Type B pancreatic cell (in vitro differentiated cells): Measurements from ENCODE around the gene ITPA. TPM values are rescaled to one million over a fixed set of nuclear protein-coding genes. Genes with fewer than 3 reads are reported as not detected.

Experiments used
- DNase-seq: peaks from one replicate; pipeline ENCODE4 v3.0.0; 2021; ENCODE audit warnings: mixed read lengths; ENCODE audit not compliant: unreplicated experiment; ENCODE audit errors: extremely low spot score
- H3K27ac Mint-ChIP-seq: 2 replicates; pipeline ENCODE4 v1.8.0; 2021; ENCODE audit warnings: mild to moderate bottlenecking, mixed read lengths
- H3K27me3 Mint-ChIP-seq: 2 replicates; pipeline ENCODE4 v1.8.0; 2021; ENCODE audit warnings: mixed read lengths
- H3K36me3 Mint-ChIP-seq: 2 replicates; pipeline ENCODE4 v1.8.0; 2021; ENCODE audit warnings: mixed read lengths
- H3K4me1 Mint-ChIP-seq: one replicate; pipeline ENCODE4 v1.8.0; 2021; ENCODE audit warnings: mixed read lengths; ENCODE audit not compliant: unreplicated experiment
- H3K4me3 Mint-ChIP-seq: 2 replicates; pipeline ENCODE4 v1.8.0; 2021; ENCODE audit warnings: mild to moderate bottlenecking, mixed read lengths
- H3K9me3 Mint-ChIP-seq: 2 replicates; pipeline ENCODE4 v1.8.0; 2021; ENCODE audit warnings: mixed read lengths
- total RNA-seq: library from RNA; stranded (reverse); gene quantifications from 2 replicates; pipeline ENCODE4 v1.2.1, GENCODE V29; 2021; ENCODE audit warnings: low replicate concordance
- TF ChIP-seq, protein P1 (sequence below): fragments of 200-600 bp; sonication (generic); conservative IDR thresholded peaks from 2 replicates; pipeline ENCODE4 v1.5.0; 2021; ENCODE audit warnings: antibody characterized with exemption, mild to moderate bottlenecking

ITPA gene
- total RNA-seq, 1 donor from 2014 or later = 59.7 TPM

DNA sequence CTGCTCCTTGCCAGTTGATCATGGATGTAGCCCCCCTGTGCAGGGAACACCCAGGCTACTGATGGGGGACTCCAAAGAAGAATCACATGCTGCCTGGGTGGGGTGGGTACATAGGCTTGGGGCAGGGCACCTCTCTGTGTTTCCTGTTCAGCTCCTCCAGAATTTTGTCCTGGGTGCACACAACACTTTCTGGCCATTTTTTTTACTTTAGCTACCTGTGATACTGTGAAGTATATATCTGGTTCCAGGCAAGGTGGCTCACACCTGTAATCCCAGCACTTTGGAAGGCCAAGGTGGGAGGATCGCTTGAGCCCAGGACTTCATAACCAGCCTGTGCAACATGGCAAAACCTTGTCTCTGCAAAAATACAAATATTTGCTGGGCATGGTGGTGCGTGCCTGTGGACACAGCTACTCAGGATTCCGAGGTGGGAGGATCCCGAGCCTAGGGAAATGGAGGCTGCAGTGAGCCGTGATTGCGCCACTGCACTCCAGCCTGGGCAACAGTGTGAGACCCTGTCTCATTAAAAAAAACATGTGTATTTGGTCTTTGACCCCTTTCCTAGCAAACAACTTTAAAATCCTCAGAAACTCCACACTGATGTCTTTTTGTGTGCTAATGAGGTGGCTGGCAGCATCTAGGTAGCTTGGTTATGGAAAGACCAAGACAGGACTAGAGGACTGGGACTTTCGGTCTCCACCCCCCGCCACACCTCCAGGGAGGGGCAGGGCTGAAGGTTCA lies 15.6 kb downstream of the ITPA start:
- TF ChIP-seq, protein P1, sequence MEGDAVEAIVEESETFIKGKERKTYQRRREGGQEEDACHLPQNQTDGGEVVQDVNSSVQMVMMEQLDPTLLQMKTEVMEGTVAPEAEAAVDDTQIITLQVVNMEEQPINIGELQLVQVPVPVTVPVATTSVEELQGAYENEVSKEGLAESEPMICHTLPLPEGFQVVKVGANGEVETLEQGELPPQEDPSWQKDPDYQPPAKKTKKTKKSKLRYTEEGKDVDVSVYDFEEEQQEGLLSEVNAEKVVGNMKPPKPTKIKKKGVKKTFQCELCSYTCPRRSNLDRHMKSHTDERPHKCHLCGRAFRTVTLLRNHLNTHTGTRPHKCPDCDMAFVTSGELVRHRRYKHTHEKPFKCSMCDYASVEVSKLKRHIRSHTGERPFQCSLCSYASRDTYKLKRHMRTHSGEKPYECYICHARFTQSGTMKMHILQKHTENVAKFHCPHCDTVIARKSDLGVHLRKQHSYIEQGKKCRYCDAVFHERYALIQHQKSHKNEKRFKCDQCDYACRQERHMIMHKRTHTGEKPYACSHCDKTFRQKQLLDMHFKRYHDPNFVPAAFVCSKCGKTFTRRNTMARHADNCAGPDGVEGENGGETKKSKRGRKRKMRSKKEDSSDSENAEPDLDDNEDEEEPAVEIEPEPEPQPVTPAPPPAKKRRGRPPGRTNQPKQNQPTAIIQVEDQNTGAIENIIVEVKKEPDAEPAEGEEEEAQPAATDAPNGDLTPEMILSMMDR = no peak
- no peaks in the 10 kb centered on the region for H3K4me1 Mint-ChIP-seq
- H3K4me3 Mint-ChIP-seq = no peak overlapping the region
- no peak for DNase-seq
- H3K9me3 Mint-ChIP-seq = no peaks in the 10 kb centered on the region
- no peak overlapping the region for H3K27ac Mint-ChIP-seq
- H3K36me3 Mint-ChIP-seq = peaks cover 5% of the 10 kb centered on the region
- no peaks in the 10 kb centered on the region for H3K27me3 Mint-ChIP-seq

DNA sequence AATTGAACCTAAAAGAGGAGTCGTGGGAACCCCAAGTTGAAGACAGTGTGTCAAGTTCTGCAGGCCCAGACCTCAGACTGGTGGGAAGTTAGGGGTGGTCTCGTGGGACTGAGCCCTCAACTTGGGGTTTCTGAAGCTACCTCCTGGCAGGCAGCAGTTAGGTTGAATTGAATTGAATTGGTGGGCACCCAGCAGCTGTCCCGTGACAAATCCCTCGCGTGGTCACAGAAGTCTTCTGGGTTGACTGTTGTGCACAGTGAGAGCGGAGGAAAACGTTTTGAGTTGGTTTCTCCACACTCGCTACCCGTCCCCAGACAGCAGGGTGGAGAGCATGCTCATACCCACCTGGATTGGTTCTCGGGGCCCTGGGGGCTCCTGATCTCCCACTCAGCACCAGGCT lies 16.8 kb downstream of the ITPA start:
- Mint-ChIP-seq H3K36me3 (peaks cover 4% of the 10 kb centered on the region), H3K9me3 (no peaks in the 10 kb centered on the region), H3K27me3 (no peaks in the 10 kb centered on the region), H3K4me1 (no peaks in the 10 kb centered on the region), H3K27ac (no peak overlapping the region), H3K4me3 (no peak overlapping the region)
- TF ChIP-seq, protein P1 = no peak
- DNase-seq = no peak

DNA sequence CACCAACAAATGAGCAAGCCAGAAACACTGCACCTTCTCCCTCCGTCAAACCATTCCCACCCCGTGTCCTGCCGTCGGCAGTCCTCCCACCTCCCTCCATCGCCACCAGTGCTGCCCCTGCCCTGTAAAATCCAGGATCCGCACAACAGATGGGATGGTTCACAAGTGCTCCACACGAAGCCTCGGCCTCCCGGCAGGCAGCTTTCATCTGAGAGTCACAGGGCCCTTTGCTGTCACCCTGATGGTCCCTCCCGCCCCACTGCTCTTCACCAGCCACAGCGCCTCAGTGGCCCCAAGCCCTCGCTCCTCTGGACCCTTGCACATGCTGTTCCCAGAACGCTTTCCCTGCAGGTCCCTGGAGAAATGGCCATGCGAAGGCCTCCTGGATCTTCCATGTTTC lies 17.6 kb downstream of the ITPA start:
- TF ChIP-seq, protein P1 = no peak
- Mint-ChIP-seq H3K27ac (no peak overlapping the region), H3K27me3 (no peaks in the 10 kb centered on the region), H3K36me3 (no peaks in the 10 kb centered on the region), H3K9me3 (no peaks in the 10 kb centered on the region), H3K4me3 (no peak overlapping the region), H3K4me1 (no peaks in the 10 kb centered on the region)
- DNase-seq = no peak

DNA sequence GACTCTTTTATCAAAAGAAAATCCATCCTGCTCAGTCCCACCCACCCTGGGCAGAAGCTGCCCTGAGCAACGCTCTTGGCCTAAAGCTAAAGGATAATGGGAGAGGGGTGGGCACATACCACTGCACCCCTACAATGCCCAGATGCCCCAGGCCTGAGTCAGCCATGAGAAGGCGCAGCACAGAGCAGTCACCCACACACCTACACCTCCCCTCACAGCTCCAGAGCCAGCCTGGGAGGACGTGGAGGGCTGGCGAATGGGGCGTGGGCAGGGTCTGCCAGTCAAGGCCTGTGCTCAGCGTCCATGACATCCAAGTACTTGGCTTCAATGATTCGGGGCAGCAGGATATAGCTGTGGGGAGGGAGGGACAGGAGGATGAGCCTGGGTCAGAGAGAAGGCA lies 18.2 kb downstream of the ITPA start:
- TF ChIP-seq, protein P1 = no peak
- Mint-ChIP-seq H3K36me3 (no peaks in the 10 kb centered on the region), H3K9me3 (no peaks in the 10 kb centered on the region), H3K27me3 (no peaks in the 10 kb centered on the region), H3K27ac (no peak overlapping the region), H3K4me1 (no peaks in the 10 kb centered on the region), H3K4me3 (no peak overlapping the region)
- no peak for DNase-seq

DNA sequence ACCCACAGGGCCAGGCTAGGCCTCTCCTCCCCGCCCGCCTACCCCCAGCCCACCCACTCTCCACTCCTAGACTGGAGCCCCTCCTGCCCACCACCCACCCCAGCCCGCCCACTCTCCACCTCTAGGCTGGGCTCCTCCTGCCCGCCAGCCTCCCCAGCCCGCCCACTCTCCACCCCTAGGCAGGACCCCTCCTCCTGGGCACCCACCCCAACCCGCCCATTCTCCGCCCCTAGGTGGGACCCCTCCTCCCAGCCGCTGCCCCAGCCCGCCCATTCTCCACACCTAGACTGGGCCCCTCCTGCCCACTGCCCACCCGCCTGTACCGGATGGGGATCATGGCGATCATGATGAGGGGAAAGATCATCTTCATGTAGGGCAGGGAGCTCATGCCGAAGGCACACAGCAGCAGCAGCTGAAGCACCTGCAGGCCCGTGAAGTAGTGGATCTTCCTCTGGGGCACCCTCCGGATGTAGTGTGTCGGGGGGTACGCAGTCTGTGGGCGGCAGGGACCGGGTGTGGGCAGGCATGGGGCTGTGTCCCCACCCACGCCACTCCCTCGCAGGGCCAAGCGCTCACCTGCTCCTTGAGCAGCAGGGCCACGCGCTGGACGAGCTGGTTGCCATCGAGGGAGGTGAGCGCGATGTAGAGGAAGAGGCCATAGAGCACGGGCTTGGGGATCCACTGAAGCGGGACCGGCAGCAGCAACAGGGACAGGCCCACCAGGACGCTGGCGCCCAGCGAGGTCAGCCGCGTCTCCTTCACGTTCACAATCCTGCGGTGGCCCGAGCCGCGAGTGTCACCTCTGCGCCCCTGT lies 18.8 kb downstream of the ITPA start:
- no peaks in the 10 kb centered on the region for H3K9me3 Mint-ChIP-seq
- no peaks in the 10 kb centered on the region for H3K36me3 Mint-ChIP-seq
- H3K4me1 Mint-ChIP-seq = no peaks in the 10 kb centered on the region
- H3K27me3 Mint-ChIP-seq = no peaks in the 10 kb centered on the region
- no peak for DNase-seq
- no peak overlapping the region for H3K4me3 Mint-ChIP-seq
- H3K27ac Mint-ChIP-seq = no peak overlapping the region
- TF ChIP-seq, protein P1 = no peak
